Measurements from ENCODE around the gene ADTRP. TPM values are rescaled to one million over a fixed set of nuclear protein-coding genes. Genes with fewer than 3 reads are reported as not detected.

The ADTRP gene
- total and polyA plus RNA-seq, 2 experiments from 2014 or later = not detected

DNA sequence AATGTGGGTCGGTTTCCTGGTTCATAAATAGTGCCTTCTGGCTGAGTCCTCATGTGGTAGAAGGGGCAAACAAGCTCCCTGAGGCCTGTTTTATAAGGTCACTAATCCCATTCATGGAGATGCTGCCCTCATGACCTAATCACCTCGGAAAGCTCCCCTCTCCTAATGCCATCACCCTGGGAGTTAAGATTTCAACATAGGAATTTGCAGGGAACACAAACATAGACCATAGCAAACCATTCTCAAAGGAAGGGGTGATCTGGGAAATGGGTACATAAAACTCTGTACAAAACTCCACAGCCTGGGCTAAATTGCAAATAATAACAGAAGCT is 1.5 kb upstream of the ADTRP start:
- Histone ChIP-seq H3K9me3 (ENCODE audit: low read depth) (no peaks in the 10 kb centered on the region), H3K4me3 (no peak overlapping the region), H3K27ac (no peak overlapping the region), H3K36me3 (no peaks in the 10 kb centered on the region), H3K4me1 (ENCODE audit: low read depth) (no peaks in the 10 kb centered on the region), H3K27me3 (no peaks in the 10 kb centered on the region)
- no peak for DNase-seq (ENCODE audit: low read depth in 1 of 2, low spot score in 1 of 2)
- no peak for TF ChIP-seq CTCF (IDR thresholded peaks at IDR 0.05; ENCODE audit: low read depth, low read length)

GRCh38 chr6:11779329-11780096 is 910 bp upstream of the ADTRP start:
- Histone ChIP-seq H3K36me3 (no peaks in the 10 kb centered on the region), H3K9me3 (ENCODE audit: low read depth) (no peaks in the 10 kb centered on the region), H3K4me3 (no peak overlapping the region), H3K4me1 (ENCODE audit: low read depth) (no peaks in the 10 kb centered on the region), H3K27ac (no peak overlapping the region), H3K27me3 (no peaks in the 10 kb centered on the region)
- DNase-seq (ENCODE audit: low read depth in 1 of 2, low spot score in 1 of 2) = no peak
- no peak for TF ChIP-seq CTCF (IDR thresholded peaks at IDR 0.05; ENCODE audit: low read depth, low read length)

DNA sequence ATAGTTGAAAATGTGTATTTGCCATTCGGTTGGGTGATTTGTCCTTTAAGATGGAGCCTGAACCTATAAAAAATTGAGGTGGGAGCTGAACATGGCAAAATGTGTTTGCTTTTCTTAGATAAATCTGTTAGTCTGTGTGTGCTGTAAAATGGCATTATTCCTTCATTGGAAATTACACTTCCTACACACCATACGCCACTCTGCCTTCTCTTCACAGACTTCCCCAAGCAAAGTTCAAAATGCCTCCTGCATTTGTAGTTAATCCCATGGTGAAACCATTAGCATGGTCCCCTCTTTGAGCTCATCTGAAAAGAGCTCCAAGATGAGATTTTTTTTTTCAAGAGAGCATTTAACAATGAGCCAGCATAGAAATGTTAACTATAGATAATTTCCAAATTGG is 567 bp downstream of the ADTRP start:
- no peak overlapping the region for H3K4me3 ChIP-seq
- H3K27me3 ChIP-seq = no peaks in the 10 kb centered on the region
- H3K27ac ChIP-seq = no peak overlapping the region
- no peaks in the 10 kb centered on the region for H3K4me1 ChIP-seq (ENCODE audit: low read depth)
- no peak for DNase-seq (ENCODE audit: low read depth in 1 of 2, low spot score in 1 of 2)
- no peak for TF ChIP-seq CTCF (IDR thresholded peaks at IDR 0.05; ENCODE audit: low read depth, low read length)
- no peaks in the 10 kb centered on the region for H3K36me3 ChIP-seq
- no peaks in the 10 kb centered on the region for H3K9me3 ChIP-seq (ENCODE audit: low read depth)

- DNase-seq (ENCODE audit: low read depth in 1 of 2, low spot score in 1 of 2) = no peak
- H3K4me3 ChIP-seq = no peak overlapping the region
- H3K9me3 ChIP-seq (ENCODE audit: low read depth) = no peaks in the 10 kb centered on the region
- no peaks in the 10 kb centered on the region for H3K4me1 ChIP-seq (ENCODE audit: low read depth)
- H3K27me3 ChIP-seq = no peaks in the 10 kb centered on the region
- H3K27ac ChIP-seq = no peak overlapping the region
- TF ChIP-seq CTCF (IDR thresholded peaks at IDR 0.05; ENCODE audit: low read depth, low read length) = no peak
- no peaks in the 10 kb centered on the region for H3K36me3 ChIP-seq
Observed at GRCh38 chr6:11775791-11776409, 2.7 kb downstream of the ADTRP start.

DNA sequence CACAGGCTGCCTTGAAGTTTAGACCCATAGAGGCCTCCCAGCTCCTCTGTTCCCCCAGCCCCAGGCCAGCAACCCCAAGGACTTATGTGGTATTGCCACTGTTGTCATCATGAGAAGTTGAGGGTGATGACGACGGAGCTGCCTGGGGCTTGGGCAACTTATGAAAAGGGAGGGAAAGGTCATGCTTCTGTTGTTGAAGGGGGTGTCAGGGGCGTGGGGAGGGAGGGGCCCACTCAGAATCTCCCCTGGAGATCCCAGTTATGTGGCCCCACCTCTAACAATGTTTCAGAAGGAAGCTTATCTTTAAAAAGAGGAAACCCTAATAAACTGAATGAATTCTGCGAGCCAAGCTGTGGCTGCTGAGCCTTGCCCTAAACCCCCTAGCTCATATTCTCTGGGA is 4.2 kb downstream of the ADTRP start:
- Histone ChIP-seq H3K4me3 (no peak overlapping the region), H3K27ac (no peak overlapping the region), H3K4me1 (ENCODE audit: low read depth) (peaks cover 6% of the 10 kb centered on the region), H3K36me3 (no peaks in the 10 kb centered on the region), H3K27me3 (no peaks in the 10 kb centered on the region), H3K9me3 (ENCODE audit: low read depth) (no peaks in the 10 kb centered on the region)
- DNase-seq (ENCODE audit: low read depth in 1 of 2, low spot score in 1 of 2) = no peak
- no peak for TF ChIP-seq CTCF (IDR thresholded peaks at IDR 0.05; ENCODE audit: low read depth, low read length)
